Glomerular visceral epithelial cell (primary cell): ENCODE results near the gene WNT5B.
"Not testable (repeated sequence)": the region's sequence is repeated elsewhere in the genome, so short reads cannot be mapped to it uniquely, and the experiment has no call there.

Source experiments
- DNase-seq: peaks from one replicate; pipeline ENCODE4 v3.0.0-alpha.2; 2016; ENCODE audit errors: extremely low spot score

WNT5B gene

DNA sequence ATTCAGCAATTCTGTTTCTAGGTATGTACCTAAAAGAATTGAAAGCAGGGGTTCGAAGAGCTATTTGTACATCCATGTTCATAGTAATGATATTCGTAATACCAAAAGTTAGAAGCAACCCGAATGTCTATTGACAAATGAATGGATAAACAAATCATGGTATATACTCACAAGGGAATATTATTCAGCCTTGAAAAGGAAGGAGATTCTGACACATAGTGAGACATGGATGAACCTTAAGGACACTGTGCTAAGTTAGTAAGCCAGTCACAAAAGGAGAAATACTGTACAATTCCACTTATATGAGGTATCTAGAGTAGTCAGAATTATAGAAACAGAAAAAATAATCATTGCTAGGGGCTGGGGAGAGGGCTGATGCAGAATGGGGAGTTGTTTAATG is 30.3 kb upstream of the WNT5B start:
- no peak for DNase-seq

DNA sequence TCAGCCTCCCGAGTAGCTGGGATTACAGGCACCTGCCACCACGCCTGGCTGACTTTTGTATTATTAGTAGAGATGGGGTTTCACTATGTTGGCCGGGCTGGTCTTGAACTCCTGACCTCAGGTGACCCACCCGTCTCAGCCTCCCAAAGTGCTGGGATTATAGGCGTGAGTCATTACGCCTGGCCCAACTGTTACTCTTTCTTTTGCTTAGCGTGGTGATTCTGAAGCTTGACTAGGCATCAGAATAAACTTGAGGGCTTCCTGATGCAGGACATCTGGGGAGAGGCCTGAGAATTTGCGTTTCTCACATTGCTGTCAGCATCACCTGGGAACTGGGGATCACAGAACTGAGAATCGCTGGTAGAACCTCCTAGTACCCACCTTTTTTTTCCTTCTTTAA is 26.3 kb upstream of the WNT5B start:
- DNase-seq, result not testable (repeated sequence)

DNA sequence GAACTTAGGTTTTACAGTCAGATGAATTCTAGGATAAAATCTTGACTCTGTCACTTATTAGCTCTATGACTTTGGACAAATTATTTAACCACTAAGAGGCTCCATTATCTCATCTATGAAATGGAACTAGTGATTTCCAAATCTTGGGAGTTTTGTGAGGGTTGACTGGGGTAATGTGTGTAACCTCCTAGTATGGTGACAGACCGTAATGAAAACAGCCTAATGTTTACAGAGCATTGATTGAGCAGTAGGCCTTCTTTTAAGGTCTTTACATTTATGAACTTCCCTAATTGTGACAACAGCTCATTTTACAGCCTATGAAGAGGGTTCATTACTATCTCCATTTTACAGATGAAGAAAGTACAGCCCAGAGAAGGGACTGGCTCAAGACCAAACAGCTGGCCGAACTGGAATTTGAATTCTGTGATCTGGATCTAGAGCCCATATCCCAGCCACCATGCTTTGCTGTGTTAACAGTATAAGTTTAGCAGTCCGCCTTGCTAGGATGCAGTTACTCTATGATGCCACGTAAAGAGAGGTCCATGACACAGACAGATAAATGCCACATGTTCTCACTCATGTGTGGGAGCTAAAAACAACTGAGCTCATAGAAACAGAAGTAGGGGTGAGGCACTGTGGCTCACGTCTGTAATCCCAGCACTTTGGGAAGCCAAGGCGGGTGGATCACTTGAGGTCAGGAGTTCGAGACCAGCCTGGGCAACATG is 25.6 kb upstream of the WNT5B start:
- no peak for DNase-seq

DNA sequence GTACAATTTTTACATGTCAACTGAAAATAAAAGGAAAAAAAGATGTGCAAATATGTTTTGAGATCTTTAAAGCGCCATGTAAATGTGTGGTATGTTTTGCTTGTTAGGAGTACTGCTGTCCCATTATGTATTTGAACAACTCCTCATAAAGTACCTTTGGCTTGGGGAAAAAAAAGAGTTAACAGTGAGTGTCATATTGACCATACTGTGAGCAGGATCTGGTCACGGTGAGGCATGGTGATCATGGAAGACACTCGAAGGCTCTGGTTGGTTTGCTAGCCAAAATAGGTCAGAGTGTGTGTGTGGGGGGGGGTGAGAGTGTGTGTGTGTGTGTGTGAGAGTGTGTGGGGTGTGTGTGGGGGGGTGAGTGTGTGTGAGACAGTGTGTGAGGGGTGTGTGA is 24.6 kb upstream of the WNT5B start:
- DNase-seq, result no peak

DNA sequence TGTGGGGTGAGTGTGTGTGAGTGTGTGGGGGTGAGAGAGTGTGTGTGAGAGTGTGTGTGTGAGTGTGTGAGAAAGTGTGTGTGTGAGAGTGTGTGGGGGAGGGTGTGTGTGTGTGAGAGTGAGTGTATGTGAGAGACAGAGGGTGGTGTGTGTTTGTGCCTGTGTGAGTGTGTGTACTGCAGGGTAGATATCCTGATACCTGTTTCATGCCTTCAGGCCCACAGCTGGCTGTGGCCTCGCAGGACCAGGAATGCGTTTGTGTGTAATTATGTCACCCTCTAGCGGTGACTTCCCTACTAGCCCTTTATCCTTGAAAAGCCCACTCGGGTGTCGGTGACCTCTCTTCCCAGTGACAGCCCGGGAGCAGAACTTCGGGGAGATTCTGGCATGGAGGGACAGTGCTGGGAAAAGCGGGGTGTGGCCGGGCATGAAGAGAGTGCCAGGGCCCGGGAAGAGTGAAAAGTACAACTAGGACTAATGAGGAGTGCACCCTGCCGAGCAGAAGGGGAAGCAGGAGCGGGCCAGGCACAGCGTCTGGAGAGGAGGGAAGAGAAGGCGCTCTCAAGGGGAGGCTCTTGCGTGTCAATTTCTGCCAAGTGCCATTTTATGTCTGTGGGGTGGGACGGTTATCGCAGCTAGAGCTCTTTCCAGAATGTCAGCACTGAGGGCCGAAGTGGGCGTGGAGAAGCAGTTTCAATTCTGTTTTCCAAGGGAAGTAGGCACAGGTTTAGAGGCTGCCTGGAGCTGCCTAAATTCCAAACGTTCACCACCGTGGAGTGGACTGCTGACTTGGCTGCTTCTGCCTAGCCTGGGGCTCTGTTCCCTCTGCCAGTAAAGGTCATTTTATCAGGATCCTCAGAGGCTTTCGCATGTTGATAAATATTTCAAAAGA is 23.7 kb upstream of the WNT5B start:
- DNase-seq, result peak; percentile 83

DNA sequence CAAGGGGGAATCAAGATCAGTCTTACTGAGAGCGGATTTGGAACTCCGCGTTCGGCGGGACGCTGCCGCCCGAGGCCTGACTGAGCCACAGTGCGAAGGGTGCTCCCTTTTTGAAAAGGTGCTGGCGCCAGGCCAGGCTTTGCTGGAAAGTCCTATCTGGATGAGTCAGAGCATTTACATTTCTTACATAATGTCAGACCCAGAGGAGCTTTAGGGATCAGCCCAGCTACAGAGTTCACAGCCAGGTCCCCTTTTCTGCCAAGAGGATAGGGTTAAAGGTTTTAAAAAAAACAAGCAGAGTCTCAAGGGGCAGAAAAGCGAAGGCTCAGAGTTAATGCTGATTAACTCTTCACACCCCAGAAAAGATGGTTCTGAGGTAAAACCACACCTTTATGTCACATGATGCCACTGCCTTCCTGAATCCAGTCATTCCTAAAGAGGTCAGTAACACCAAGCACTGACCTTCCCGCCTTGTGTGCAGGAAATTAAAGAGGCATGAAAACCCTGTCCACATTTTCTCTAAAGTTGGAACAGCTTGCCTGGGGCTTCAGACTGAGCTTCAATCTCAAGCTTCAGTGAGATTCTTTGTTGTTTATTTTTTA is 22.9 kb upstream of the WNT5B start:
- peak; percentile 88 for DNase-seq

DNA sequence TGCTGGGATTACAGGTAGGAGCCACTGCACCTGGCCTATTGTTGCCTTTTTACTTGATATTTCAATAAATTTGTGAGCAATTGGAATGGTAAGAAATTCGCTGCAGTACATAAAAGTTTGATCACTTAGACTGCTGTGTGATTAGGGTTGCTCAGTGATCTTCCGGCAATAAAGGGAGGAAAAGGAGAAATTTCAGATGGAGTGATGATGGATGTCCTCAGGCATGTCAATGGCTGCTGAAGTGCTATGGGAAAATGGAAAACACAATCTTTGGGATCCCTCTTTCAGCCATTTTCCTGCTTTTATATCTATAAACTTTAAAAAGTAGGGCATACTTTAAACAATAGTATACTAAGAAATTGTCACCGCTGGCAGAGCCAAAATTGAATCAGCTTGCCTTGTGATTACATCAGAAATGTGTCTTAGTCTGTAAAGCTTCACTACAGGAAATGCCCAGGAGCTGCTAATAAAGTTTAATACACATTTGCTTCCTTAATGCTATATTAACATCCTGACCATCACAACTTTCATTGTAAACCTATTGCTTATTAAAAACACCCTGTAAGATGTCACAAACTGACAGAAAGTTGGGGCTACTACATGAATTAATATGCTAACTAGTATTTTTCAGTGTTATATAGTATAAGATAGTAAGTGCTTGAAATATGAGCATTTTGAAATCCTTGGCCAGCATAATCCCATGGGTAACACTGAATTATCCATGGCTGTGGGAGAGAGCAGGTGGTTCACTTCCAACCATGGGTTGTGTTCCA is 20.9 kb upstream of the WNT5B start:
- no peak for DNase-seq

DNA sequence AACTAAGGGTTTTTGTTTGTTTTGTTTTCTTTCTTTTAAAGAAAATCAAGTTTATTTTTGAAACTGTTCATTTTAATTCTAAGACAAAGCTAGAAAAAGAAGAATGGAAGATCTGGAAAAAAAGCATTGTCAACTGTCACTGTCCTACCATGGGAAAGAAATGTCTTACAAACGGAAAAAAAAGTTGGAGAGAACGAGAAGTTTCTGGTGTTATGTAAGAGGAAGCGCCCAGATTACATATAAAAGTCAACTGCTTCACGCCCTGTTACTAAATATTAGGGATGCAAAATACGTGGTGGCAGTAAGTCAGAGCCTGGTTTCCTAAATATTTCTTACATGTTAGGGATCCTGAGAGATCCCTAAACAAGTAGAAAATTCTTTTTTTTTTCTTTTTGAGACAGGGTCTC is 20.3 kb upstream of the WNT5B start:
- no peak for DNase-seq

DNA sequence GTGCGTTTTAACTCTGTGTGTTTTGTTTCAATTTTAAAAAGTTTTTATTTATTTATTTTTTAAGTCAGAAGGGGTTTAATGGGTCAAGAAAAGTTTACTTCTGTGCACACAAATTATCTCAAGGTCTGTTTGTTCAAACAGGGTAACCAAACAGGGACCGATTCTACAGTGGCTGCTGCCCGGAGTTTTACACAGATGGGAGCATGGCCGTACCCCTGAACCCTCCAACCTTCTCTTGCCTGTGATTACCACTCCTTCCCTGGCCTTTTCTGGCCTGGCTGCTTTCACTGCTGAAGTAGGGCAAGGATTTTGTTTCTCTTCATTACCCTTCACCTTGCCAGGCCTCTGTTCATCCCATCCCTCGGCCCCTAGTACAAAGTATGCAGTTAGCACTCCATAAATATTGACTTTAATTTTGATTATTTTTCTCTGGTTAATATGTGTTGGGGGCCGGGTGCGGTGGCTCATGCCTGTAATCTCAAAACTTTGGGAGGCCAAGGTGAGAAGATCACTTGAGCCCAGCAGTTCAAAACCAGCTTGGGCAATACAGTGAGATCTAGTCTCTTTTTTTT is 18.9 kb upstream of the WNT5B start:
- no peak for DNase-seq

DNA sequence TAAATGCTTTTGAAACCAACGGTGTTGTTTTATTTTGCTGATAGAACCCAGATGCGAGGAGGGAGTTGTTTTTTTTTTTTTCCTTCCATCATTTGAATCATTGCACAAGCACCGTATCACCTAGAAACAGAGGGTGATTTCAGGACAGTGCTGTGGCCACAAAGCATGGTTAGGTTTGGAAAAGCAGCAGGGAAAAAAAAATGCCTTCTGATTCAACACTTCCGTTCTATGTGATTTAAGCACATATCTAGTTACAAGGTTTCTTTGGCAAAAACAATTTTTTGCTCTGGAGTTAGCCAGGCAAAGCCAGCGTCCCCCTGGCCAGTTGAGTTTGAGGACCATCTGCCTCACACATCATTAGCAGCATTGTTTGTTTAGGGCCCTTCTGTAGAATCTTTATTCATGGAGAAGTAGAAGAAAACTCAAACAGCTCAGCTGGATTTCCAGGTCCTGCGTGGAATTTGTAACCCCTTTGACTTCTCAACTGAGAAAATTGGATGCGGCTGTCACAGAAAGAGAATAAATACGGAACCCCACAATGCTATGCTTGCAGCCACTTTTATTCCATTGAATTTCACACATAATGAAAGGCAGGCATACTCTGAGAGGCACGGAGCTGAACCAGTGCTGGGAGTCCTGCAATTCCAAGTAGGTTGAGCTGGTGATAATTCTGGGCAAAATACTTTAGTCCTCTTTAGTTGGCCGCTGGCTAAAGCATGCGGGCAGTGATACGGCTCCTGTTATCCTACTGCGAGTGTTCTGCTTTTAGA is 17.0 kb upstream of the WNT5B start:
- DNase-seq, result peak; percentile 43

DNA sequence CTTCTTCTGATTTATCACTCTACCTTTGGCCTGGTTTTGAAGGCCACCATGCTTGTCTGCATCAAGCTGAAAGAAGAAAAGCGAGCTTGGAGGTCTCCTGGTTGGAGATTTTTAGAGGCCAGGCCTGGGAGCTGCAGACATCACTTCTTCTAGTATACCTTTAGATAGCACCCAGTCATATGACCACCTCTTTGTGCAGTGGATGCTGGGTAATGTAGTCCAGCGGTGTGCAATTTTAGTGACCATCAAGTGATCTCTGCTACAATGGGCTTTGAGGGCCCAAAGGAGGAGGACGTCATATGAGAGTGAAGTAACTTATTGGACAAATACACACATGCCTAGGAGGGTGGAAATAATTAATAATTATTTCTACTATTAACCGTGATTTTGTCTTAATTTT is 15.2 kb upstream of the WNT5B start:
- no peak for DNase-seq

DNA sequence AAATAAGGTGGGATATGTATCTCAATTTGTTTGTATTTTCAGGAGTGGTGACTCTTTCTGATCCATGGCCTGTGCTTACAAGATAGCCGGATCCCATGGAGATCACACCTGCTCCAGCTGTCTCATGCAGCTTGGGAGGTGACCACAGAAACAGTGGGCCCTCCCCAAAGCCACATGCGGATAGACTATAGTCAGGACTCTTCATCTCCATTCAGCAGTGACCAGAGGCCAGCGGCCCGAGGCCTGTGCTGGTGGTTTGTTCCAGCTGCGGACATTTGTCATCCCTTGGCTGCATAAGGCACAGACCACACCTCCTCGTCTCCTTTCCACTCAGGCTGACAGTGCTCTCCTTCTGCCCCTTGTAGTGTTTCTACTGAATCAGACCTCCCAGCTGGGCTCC is 14.7 kb upstream of the WNT5B start:
- no peak for DNase-seq

DNA sequence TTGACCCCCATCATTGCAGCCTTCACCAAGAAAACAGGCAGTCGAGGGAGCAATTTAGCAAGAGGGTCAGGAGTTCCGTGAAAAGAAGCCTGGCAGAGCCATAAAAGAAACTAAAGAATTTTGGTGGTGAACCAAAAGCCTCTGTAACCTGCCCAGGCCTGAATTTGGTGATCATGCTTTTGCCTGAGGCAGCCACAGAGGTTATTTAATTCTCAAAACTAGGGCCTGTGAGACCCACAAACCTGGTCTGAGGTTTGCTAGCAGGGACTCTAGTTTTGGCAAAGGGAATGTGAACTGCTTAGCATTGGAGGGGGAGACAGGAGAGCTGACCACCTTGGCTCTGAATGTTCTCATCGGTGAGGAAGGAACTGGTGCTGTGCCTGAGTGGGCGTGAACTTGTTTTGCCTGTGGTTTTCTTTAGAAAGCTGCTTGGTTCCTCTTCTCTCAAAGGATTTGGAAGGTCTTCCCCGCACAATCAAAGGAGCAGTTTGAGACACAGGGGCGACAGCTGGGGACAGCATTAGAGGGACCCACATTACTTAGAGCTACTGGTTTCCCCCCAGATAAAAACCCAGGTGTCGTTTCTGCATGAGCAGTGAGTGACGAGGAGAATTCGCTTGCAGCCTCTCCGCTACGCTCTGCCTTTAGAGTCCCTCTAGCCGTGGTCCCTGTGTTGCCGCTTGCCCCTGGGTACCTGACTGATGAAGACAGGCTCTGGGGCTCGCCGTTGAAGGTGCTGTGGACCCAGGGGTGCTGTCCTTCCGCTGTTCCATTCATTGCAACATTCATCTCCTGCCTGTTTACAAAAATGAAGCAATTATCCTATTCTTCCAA is 12.6 kb upstream of the WNT5B start:
- no peak for DNase-seq

DNA sequence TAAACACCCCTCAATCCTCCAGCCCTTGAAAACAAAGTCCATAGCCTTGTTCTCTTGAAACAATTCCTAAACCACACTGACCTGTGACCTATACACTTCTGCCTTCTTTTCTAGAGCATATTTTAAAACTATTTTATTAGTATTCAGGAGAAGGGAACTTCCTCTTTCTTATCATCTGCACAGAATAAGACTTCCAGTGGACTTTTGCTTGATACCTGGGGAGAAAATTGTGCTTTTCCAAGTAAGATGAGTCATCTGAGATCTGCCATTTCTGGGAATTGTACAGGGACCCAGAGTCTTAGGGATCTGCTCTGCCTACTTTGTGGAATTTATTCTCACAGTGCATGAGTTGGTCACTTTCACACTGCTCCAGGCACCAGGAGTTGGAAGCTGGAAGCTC is 10.5 kb upstream of the WNT5B start:
- peak; percentile 33 for DNase-seq

DNA sequence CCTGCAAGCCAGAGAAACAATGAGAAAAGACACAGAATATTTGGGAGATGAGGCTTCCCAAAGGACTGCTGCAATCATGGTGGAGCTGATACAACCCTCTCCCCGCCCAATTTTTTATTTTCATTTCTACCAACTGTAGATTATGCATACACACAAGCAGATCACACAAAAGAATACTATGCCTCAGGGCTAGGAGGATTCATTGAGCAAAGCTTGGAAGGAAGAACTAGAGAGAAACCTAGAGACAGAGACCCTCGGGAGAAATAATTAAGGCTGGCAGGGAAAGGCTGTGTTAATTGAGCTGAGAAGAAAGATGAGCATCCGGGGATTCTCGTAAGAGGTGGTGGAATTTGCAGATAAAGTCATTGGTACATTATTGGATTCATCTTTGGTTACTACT is 9.9 kb upstream of the WNT5B start:
- DNase-seq, result no peak

DNA sequence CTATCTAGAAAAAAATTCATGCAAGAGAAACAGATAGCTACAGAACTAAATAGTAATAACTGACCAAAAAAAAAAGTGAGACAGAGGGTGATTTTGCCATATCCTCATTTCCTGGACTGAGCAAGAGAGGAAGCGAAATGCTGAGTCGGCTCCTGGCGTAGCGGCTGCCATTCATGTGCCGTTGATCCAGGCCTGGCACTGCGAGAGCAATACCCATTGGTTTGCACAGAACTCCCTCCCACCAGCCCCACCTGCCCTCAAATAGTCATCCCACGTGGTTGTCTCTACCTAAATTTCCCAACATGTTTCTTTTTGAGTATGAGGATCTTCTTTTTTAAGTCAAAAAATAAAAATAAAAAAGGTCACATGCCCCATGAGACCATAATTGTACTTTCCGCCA is 9.4 kb upstream of the WNT5B start:
- no peak for DNase-seq

DNA sequence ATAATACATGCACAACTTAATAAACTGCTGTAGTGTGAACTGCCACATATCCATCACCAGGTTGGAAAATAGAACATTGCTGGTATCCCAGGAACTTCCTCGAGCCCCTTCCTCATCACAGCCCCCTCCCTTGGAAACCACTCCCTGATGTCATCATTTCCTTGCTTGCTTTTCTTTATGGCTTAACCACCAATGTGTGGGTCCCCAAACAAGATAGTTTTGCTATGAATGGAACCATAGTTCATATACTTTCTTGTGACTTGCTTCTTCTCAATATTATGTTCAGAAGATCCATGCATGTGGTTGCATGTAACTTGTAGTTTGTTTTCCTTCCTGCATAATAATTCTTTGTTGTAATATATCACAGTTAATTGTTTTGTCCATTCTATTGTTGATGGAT is 8.9 kb upstream of the WNT5B start:
- DNase-seq, result no peak

DNA sequence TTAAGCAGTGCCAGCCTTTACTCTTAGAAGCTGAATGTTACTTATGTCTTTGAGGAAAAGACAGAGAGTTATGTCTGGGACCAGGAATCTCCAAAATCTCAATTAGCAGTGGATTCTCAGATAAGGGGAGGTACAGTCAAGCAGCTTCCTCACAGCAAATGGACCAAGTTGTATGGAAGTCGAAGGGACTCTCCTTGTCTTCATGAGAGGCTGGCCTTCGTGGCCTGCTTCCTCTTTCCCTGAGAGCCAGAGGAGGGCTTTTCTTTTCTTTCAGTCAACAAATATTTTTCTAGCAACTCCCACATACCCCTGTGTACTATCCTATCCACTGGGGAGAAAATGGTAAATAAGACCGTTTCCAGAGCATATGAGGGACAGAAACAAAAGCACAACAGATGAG is 6.6 kb upstream of the WNT5B start:
- no peak for DNase-seq

DNA sequence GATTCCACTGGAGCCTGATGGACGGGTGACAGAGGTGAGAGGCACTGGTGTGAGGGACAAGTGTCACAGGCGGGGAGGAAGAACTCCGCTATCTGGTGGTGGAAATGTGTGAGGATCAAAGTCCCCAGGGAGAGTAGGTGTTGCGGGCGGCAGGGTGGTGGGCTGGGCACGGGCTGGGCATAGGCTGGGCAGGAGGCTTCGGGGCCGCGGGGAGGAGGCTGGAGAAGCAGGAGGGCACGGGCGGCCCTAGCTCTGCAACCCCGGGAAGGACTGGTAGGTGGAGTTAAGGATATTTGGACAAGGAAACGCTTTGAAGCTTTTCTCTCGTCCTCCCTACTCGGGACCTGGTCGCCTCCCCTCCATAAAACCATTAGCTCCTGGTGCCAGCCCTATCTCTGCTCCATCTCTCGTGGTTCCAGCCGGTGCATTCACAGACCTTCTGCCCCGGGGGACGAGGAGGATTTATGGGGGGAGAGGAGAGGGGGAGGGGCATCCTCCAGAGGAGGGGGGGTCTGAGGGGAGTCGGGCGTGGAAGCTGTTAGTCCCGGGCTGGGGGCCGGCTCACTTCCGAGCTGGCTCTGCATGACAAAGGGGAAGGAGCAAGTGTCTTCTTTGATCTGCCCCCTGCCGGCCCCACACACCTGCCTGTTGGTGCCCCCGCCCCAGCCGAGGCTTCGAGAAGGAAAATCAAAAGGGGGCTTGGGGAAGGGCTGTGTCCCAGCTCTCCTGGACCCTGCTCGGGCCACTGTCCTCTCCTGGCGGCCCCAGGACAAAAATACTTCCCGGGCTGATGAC is 504 bp downstream of the WNT5B start:
- DNase-seq, result no peak
